OCI-LY7 (cell line): Measurements from ENCODE around the gene C9orf40. TPM values are rescaled to one million over a fixed set of nuclear protein-coding genes. Genes with fewer than 3 reads are reported as not detected.
A peak's percentile ranks its signal among the peaks of the same experiment; 100 is the strongest.

Experiments
- Bru-seq: library from RNA; stranded (reverse); fragments of 400-500 nt; gene quantifications from one replicate; lab custom pipeline; 2021; lab: Mats Ljungman, UMichigan
- BruChase-seq, 2 experiments: library from RNA; stranded (reverse); fragments of 400-500 nt; gene quantifications; one replicate each; lab custom pipeline; 2021; lab: Mats Ljungman, UMichigan
- BruUV-seq: library from RNA; stranded (reverse); fragments of 400-500 nt; replicated peaks from 2 replicates; lab custom pipeline; 2021; lab: Mats Ljungman, UMichigan
- CTCF ChIA-PET: fragments of 300-600 bp; sonication (Branson Sonifier 250); formaldehyde crosslinking; loops from one replicate; lab custom pipeline; 2022; ENCODE audit warnings: antibody characterized with exemption; ENCODE audit not compliant: unreplicated experiment; lab: Charles Lee
- POLR2A ChIA-PET: fragments of 300-600 bp; sonication (Branson Sonifier 250); formaldehyde crosslinking; loops from one replicate; lab custom pipeline; 2022; ENCODE audit warnings: antibody characterized with exemption; lab: Charles Lee
- DNase-seq: peaks from one replicate; pipeline ENCODE4 v3.0.0-alpha.2; 2015; ENCODE audit warnings: low spot score
- H2AFZ ChIP-seq: fragments of 200-600 bp; sonication (generic), shearing (Covaris generic); 2 replicates; pipeline ENCODE4 v1.6.1; 2014; ENCODE audit warnings: mild to moderate bottlenecking, antibody characterized with exemption, low read length, moderate library complexity
- H3K27ac ChIP-seq: fragments of 200-600 bp; sonication (generic); 2 replicates; pipeline ENCODE4 v1.5.1; 2014; ENCODE audit warnings: mixed run types, low read depth, mild to moderate bottlenecking, moderate library complexity, low read length, inconsistent platforms; ENCODE audit not compliant: poor library complexity, severe bottlenecking
- H3K36me3 ChIP-seq: fragments of 200-600 bp; sonication (generic); 2 replicates; pipeline ENCODE4 v1.6.1; 2014; ENCODE audit warnings: mild to moderate bottlenecking, antibody characterized with exemption, low read length, moderate library complexity, mixed read lengths; ENCODE audit not compliant: insufficient read depth
- H3K4me1 ChIP-seq: fragments of 200-600 bp; sonication (generic); 2 replicates; pipeline ENCODE4 v1.5.1; 2014; ENCODE audit warnings: mild to moderate bottlenecking, low read length; ENCODE audit not compliant: insufficient read depth, poor library complexity, severe bottlenecking
- H3K4me2 ChIP-seq: fragments of 200-600 bp; sonication (generic); 2 replicates; pipeline ENCODE4 v1.6.1; 2014; ENCODE audit warnings: mild to moderate bottlenecking, low read length
- H3K4me3 ChIP-seq: fragments of 200-600 bp; sonication (generic); 2 replicates; pipeline ENCODE4 v1.5.1; 2014; ENCODE audit warnings: mild to moderate bottlenecking, low read depth, low read length; ENCODE audit not compliant: poor library complexity, severe bottlenecking
- H3K79me2 ChIP-seq: fragments of 200-600 bp; sonication (generic); 2 replicates; pipeline ENCODE4 v1.6.1; 2016; ENCODE audit warnings: low read depth, mild to moderate bottlenecking, low read length, moderate library complexity, mixed read lengths; ENCODE audit not compliant: insufficient read depth
- H3K9me2 ChIP-seq: fragments of 200-600 bp; sonication (generic); 2 replicates; pipeline ENCODE4 v1.6.1; 2016; ENCODE audit warnings: mild to moderate bottlenecking, low read length, mixed read lengths; ENCODE audit not compliant: insufficient read depth
- H3K9me3 ChIP-seq: fragments of 200-600 bp; sonication (generic); 2 replicates; pipeline ENCODE4 v1.6.1; 2014; ENCODE audit warnings: mild to moderate bottlenecking, mixed run types, low read length, mixed read lengths
- H4K20me1 ChIP-seq: fragments of 200-600 bp; sonication (generic); 2 replicates; pipeline ENCODE4 v1.6.1; 2014; ENCODE audit warnings: mild to moderate bottlenecking, antibody characterized with exemption, low read length, moderate library complexity, mixed read lengths; ENCODE audit not compliant: insufficient read depth
- CTCF ChIP-seq: fragments of 200-600 bp; sonication (generic); conservative IDR thresholded peaks from 2 replicates; pipeline ENCODE4 v1.5.1; 2014; ENCODE audit warnings: mild to moderate bottlenecking, antibody characterized with exemption, low read length, moderate library complexity, mixed read lengths
- EZH2phosphoT487 ChIP-seq: fragments of 200-600 bp; sonication (generic); IDR thresholded peaks from 2 replicates; pipeline ENCODE4 v1.6.1; 2018; ENCODE audit warnings: low read depth, borderline replicate concordance, mild to moderate bottlenecking, mixed run types, antibody characterized with exemption, low read length, moderate library complexity, mixed read lengths
- intact Hi-C: fragments of 100-400 bp; cut with micrococcal nuclease; formaldehyde crosslinking; loops from one replicate; pipeline ENCODE4 v1.10.0; 2022; ENCODE audit not compliant: unreplicated experiment
- long read RNA-seq: library from polyadenylated mRNA; stranded (forward); transcript quantifications from one replicate; pipeline ENCODE4 v2.0.0, GENCODE V29; 2022
- total RNA-seq, 2 experiments: library from RNA; depleted of rRNA in 1 of 2; stranded (reverse); fragments of >200 nt in 1 of 2; shearing (Covaris generic) in 1 of 2; gene quantifications; 2 replicates each; pipeline ENCODE4 v1.2.3, GENCODE V29; 2014 to 2022

Gene C9orf40
- total RNA-seq (2014; rRNA removed; shearing (Covaris generic)) (16.2 and 19.8 TPM in 2 replicates), total RNA-seq (2022) (39.8 and 41.3 TPM in 2 replicates), Bru-seq, nascent RNA (percentile 92 among the genes with signal in this experiment), BruChase-seq, experiment 1, labeled RNA remaining after a 6-hour chase (percentile 88 among the genes with signal in this experiment), BruChase-seq, experiment 2, labeled RNA remaining after a 2-hour chase (percentile 93 among the genes with signal in this experiment)
- long read RNA-seq, transcript C9orf40-201 (2 exons, 2,327 nt), result major isoform, 122 of 131 reads
- long read RNA-seq, partial matches to known transcripts, result 7 of 131 reads
- long read RNA-seq, other reads (novel, unspliced or antisense), result 2 of 131 reads

DNA sequence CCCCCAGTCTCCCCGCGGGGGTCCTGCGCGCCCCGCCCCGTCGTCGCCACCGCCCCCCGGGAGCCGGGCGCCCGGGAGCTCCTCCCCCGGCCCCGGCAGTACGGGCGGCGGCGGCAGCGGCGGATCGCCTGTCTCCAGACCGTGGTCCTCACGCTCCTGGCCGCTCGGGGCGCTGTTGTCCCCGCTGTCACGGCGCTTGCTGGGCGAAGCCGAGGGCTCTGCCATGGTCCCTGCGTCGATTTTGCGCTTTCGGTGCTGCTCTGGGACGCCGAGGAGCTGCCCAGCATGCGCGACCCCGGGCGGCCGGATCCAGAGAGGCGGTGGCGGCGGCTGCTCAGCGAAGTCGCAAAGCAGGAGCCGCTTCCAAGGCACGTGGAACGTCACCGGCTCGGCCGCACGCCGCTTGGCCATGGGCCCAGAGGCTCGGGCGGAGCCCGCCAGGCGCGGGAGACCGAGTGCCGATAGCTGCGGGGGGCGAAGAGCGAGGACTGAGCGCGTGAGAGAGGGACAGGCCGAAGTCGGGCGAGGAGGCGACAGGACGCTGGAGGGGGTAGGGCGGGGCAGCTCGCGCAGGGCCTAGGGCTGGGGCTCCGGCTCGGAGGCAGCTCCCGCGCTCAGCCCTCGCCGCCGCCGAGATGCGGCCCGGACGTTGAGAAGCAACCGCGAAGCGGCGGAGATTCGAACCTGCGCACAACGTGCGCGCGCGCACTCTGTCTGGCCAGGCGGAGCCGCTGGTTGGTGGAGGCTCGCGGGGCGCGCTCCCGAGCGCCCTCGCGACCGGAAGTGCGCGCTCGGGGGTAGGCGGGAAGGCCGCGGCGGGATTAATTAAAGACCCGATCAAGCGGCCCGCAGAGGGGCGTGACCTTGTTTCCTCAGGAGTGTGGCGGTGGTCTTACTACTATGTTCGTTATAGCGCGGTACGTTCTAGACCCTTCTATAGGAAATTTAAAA, at the start of gene C9orf40:
C9orf40 (minus strand) TSS at position 712 of the 951 bp plus-strand sequence; CDS start at position 411, 301 bp downstream.
- peak; percentile 74 for TF ChIP-seq CTCF
- no peak for TF ChIP-seq EZH2phosphoT487
- ChIA-PET POLR2A (interaction anchor here (0.8 to 7.2 kb wide), 10 partner anchors 26 to 172 kb away, joined by 3 to 78 read pairs (median 4); partner anchors contain the start of genes CARNMT1, NMRK1 and OSTF1), CTCF (interaction anchor here (0.6 to 3.4 kb wide), 7 partner anchors 67 to 179 kb away, joined by 3 to 14 read pairs (median 3); no protein-coding TSS in a partner anchor)
- Histone ChIP-seq H3K9me2 (no peaks in the 10 kb centered on the region), H2AFZ (peak within 1 kb of the TSS; percentile 77), H3K4me2 (peak within 1 kb of the TSS; percentile 90), H3K4me3 (peak within 1 kb of the TSS; percentile 90), H3K27ac (peak within 1 kb of the TSS; percentile 93), H3K79me2 (peaks cover 53% of the 10 kb centered on the region), H3K4me1 (peaks cover 32% of the 10 kb centered on the region), H4K20me1 (peaks cover 17% of the 10 kb centered on the region), H3K36me3 (peaks cover 17% of the 10 kb centered on the region), H3K9me3 (no peaks in the 10 kb centered on the region)
- DNase-seq, result peak; percentile 96
- no TSS peak for BruUV-seq
- intact Hi-C loops, result loop anchor here (1.0 to 10.0 kb wide), 5 partner anchors 50 to 1442 kb away; partner anchors contain the start of genes CARNMT1, NMRK1, OSTF1 and RFK

DNA sequence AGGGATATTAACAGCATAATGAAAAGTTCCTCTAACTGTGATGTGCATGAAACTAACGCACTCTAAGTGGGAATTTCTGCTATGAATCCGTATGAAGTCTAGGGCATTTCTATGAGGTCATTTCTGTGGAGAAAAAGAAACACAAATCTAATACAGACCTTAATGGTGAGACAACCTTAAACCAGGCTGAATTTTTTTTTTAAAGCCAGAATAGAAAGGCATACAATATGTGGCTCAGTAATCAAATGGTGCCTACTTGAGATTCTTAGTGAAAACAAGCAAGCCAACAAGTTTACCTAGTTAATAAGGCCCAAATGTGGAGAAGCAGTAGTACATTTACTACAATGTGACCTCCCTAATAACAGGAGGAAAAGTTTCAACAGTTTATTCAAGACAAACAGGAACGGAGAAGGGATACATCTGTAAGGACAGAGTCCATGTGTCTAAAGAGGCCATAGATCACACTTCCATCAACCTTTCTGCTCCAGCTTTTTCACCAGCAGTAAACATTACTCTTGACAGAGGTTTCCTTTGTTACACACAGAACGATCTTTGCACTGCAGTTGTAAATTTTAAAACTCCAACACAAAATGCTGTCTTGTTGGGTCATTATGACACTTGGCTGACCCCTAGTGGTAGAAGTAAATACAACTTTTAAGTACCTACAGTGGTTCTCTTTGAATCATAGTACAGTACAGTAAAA, 49.2 kb upstream of the C9orf40 start:
- peak; percentile 84 for DNase-seq
- no peaks in the 10 kb centered on the region for H3K4me1 ChIP-seq
- no peak overlapping the region for H2AFZ ChIP-seq
- no peak overlapping the region for H3K4me2 ChIP-seq
- CTCF ChIA-PET, result no interaction called here
- intact Hi-C loops, result loop anchor here (1.0 to 2.0 kb wide), 3 partner anchors 49 to 228 kb away; partner anchors contain the start of gene C9orf40
- no peak overlapping the region for H3K4me3 ChIP-seq
- no peak overlapping the region for H3K27ac ChIP-seq
- POLR2A ChIA-PET, result interaction anchor here (0.6 to 1.1 kb wide), 2 partner anchors 86 to 143 kb away, joined by 3 to 4 read pairs; partner anchors contain the start of genes NMRK1 and OSTF1
- H3K9me3 ChIP-seq, result no peaks in the 10 kb centered on the region; the same call in 1 of the 2 replicates
- H4K20me1 ChIP-seq, result peaks cover 11% of the 10 kb centered on the region; the same call in 1 of the 2 replicates
- peaks cover 3% of the 10 kb centered on the region; the same call in 1 of the 2 replicates for H3K79me2 ChIP-seq
- TF ChIP-seq EZH2phosphoT487, result no peak
- peak; percentile 90 for TF ChIP-seq CTCF
- H3K36me3 ChIP-seq, result peaks cover 45% of the 10 kb centered on the region
- no peaks in the 10 kb centered on the region for H3K9me2 ChIP-seq
- BruUV-seq, result no TSS peak
